HepG2 (cell line): ENCODE results near the gene CYP19A1. TPM values are rescaled to one million over a fixed set of nuclear protein-coding genes. Genes with fewer than 3 reads are reported as not detected.

Experiments used
- ARID3A ChIP-seq: IDR thresholded peaks from 2 replicates; pipeline ENCODE4 v1.6.1; 2012; ENCODE audit warnings: low read depth, low read length, improper control_type of control experiment
- ETV5 ChIP-seq: IDR thresholded peaks from 2 replicates; pipeline ENCODE4 v1.6.1; 2018; ENCODE audit warnings: missing biosample characterization, missing genetic modification reagents, inconsistent platforms, borderline replicate concordance
- FOXO4 ChIP-seq: sonication (generic); formaldehyde crosslinking; conservative IDR thresholded peaks from 2 replicates; pipeline ENCODE4 v1.8.1; 2023; ENCODE audit warnings: missing genetic modification reagents
- JUND ChIP-seq: sonication (generic); formaldehyde crosslinking; IDR thresholded peaks from 2 replicates; pipeline ENCODE4 v1.8.0; 2022; ENCODE audit warnings: mild to moderate bottlenecking, missing genetic modification reagents
- MYPOP ChIP-seq: sonication (generic); formaldehyde crosslinking; IDR thresholded peaks from 2 replicates; pipeline ENCODE4 v1.8.1; 2023; ENCODE audit warnings: mild to moderate bottlenecking, moderate library complexity, missing genetic modification reagents
- NFIC ChIP-seq: IDR thresholded peaks from 2 replicates; pipeline ENCODE4 v1.6.1; 2012; ENCODE audit warnings: mild to moderate bottlenecking, low read length, inconsistent platforms
- PAXIP1 ChIP-seq: sonication (generic); formaldehyde crosslinking; conservative IDR thresholded peaks from 2 replicates; pipeline ENCODE4 v1.4.0; 2020; ENCODE audit warnings: mild to moderate bottlenecking, missing genetic modification reagents, moderate library complexity
- ZMYM4 ChIP-seq: sonication (generic); formaldehyde crosslinking; IDR thresholded peaks from 2 replicates; pipeline ENCODE4 v1.8.1; 2023; ENCODE audit warnings: mild to moderate bottlenecking, missing genetic modification reagents
- ZNF17 ChIP-seq: sonication (generic); formaldehyde crosslinking; IDR thresholded peaks from 2 replicates; pipeline ENCODE4 v1.5.0; 2020; ENCODE audit warnings: mild to moderate bottlenecking, missing genetic modification reagents
- ZNF431 ChIP-seq: sonication (generic); formaldehyde crosslinking; IDR thresholded peaks from 2 replicates; pipeline ENCODE4 v1.9.0; 2022; ENCODE audit warnings: missing genetic modification reagents, low read depth, mild to moderate bottlenecking, borderline replicate concordance
- ZNF512 ChIP-seq: sonication (generic); formaldehyde crosslinking; IDR thresholded peaks from 2 replicates; pipeline ENCODE4 v1.4.0; 2020; ENCODE audit warnings: mild to moderate bottlenecking, missing genetic modification reagents
- ZNF569 ChIP-seq: sonication (generic); formaldehyde crosslinking; IDR thresholded peaks from 2 replicates; pipeline ENCODE4 v1.5.0; 2020; ENCODE audit warnings: mild to moderate bottlenecking, missing genetic modification reagents, moderate library complexity, borderline replicate concordance
- ZNF572 ChIP-seq: sonication (generic); formaldehyde crosslinking; IDR thresholded peaks from 2 replicates; pipeline ENCODE4 v1.5.1; 2020; ENCODE audit warnings: mild to moderate bottlenecking, missing genetic modification reagents
- ZNF780A ChIP-seq: sonication (generic); formaldehyde crosslinking; IDR thresholded peaks from 2 replicates; pipeline ENCODE4 v1.8.0; 2022; ENCODE audit warnings: mild to moderate bottlenecking, missing genetic modification reagents, moderate library complexity
- ZSCAN12 ChIP-seq: sonication (generic); formaldehyde crosslinking; IDR thresholded peaks from 2 replicates; pipeline ENCODE4 v1.9.0; 2021; ENCODE audit warnings: mild to moderate bottlenecking, missing genetic modification reagents
- ZSCAN25 ChIP-seq: sonication (generic); formaldehyde crosslinking; IDR thresholded peaks from 2 replicates; pipeline ENCODE4 v1.8.0; 2022; ENCODE audit warnings: mild to moderate bottlenecking, missing genetic modification reagents
- ZSCAN30 ChIP-seq: sonication (generic); formaldehyde crosslinking; IDR thresholded peaks from 2 replicates; pipeline ENCODE4 v1.5.0; 2020; ENCODE audit warnings: mild to moderate bottlenecking, missing genetic modification reagents
- polyA plus RNA-seq, 8 experiments: library from polyadenylated mRNA; depleted of rRNA in 3 of 8; stranded (reverse) in 7 of 8; unstranded in 1 of 8; fragments of >200 nt; fragmentation: Illumina TruSeq in 4 of 8; extraction: Trizol in 4 of 8; gene quantifications; 2 replicates each; pipeline versions ENCODE4 v1.2.1 to v1.2.3, GENCODE V29; 2011 to 2016; ENCODE audit warnings: low read depth in 4 of 8, missing spikeins in 1 of 8, mixed read lengths in 1 of 8; ENCODE audit not compliant: insufficient read depth in 1 of 8
- total RNA-seq, 5 experiments: library from RNA; depleted of rRNA; stranded (reverse); fragments of >200 nt; fragmentation: Illumina TruSeq; extraction: Trizol; gene quantifications; 2 replicates each; pipeline ENCODE4 v1.2.3, GENCODE V29; 2016; ENCODE audit warnings: low read depth in 1 of 5

Gene CYP19A1
- total and polyA plus RNA-seq, 2 of the 13 experiments (the other 11 are each of a cell fraction or from before 2014, with no cell fraction given), result 10.9 to 23.0 TPM

- TF ChIP-seq MYPOP (CRISPR knock-in tag) (0 out of 2 replicates have a peak, but pooled peaks have one; percentile 41), ZNF780A (CRISPR knock-in tag) (no peak), ZSCAN30 (CRISPR knock-in tag) (no peak), FOXO4 (CRISPR knock-in tag) (no peak), ZNF572 (CRISPR knock-in tag) (no peak), ZNF17 (CRISPR knock-in tag) (no peak), NFIC (no peak), JUND (CRISPR knock-in tag) (0 out of 2 replicates have a peak, but pooled peaks have one; percentile 31), ZSCAN25 (CRISPR knock-in tag) (peak; percentile 63; the same call in 1 of the 2 replicates), ZNF569 (no peak), PAXIP1 (CRISPR knock-in tag) (peak; percentile 82), ETV5 (CRISPR knock-in tag) (peak; percentile 76; the same call in 1 of the 2 replicates), ZNF512 (CRISPR knock-in tag) (no peak), ZMYM4 (CRISPR knock-in tag) (peak; percentile 67), ZSCAN12 (no peak), ZNF431 (peak; percentile 64; the same call in 1 of the 2 replicates), ARID3A (no peak)
Measured at GRCh38 chr15:51314391-51315337, 23.7 kb downstream of the CYP19A1 start (continued).
